Osteoblast (primary cell): ENCODE measurements around the gene SCN4B. TPM values are rescaled to one million over a fixed set of nuclear protein-coding genes. Genes with fewer than 3 reads are reported as not detected.

Source experiments
- DNase-seq: peaks from one replicate; pipeline ENCODE4 v3.0.0; 2011; ENCODE audit warnings: low spot score, mixed read lengths; ENCODE audit not compliant: insufficient read length; ENCODE audit errors: missing footprints
- H2AFZ ChIP-seq: 2 replicates; pipeline ENCODE4 v1.6.0; 2011; ENCODE audit warnings: mild to moderate bottlenecking, low read length
- H3K27ac ChIP-seq: 2 replicates; pipeline ENCODE4 v1.5.1; 2011; ENCODE audit warnings: mild to moderate bottlenecking, low read depth, low read length, moderate library complexity
- H3K27me3 ChIP-seq: 2 replicates; pipeline ENCODE4 v1.6.0; 2012; ENCODE audit warnings: mild to moderate bottlenecking, control low read depth, inconsistent platforms, low read length, moderate library complexity; ENCODE audit not compliant: insufficient read depth
- H3K36me3 ChIP-seq: 2 replicates; pipeline ENCODE4 v1.5.1; 2011; ENCODE audit warnings: mild to moderate bottlenecking, low read length, control low read depth, moderate library complexity; ENCODE audit not compliant: insufficient read depth
- H3K4me1 ChIP-seq: 2 replicates; pipeline ENCODE4 v1.5.1; 2011; ENCODE audit warnings: mild to moderate bottlenecking, low read length, control low read depth, moderate library complexity; ENCODE audit not compliant: insufficient read depth
- H3K4me2 ChIP-seq: 2 replicates; pipeline ENCODE4 v1.6.0; 2011; ENCODE audit warnings: mild to moderate bottlenecking, low read length; ENCODE audit not compliant: insufficient read depth
- H3K4me3 ChIP-seq: fragments of 200-600 bp; sonication (generic); 3 replicates; pipeline ENCODE4 v1.5.1; 2012; ENCODE audit warnings: mild to moderate bottlenecking, low read length, inconsistent platforms; ENCODE audit not compliant: insufficient read depth
- H3K79me2 ChIP-seq: 2 replicates; pipeline ENCODE4 v1.6.0; 2012; ENCODE audit warnings: mild to moderate bottlenecking, low read length, control low read depth, inconsistent platforms; ENCODE audit not compliant: insufficient read depth
- H3K9me3 ChIP-seq: 2 replicates; pipeline ENCODE4 v1.5.1; 2011; ENCODE audit warnings: low read depth, low read length, control low read depth
- H4K20me1 ChIP-seq: 2 replicates; pipeline ENCODE4 v1.6.0; 2012; ENCODE audit warnings: mild to moderate bottlenecking, low read length, control low read depth; ENCODE audit not compliant: insufficient read depth
- total RNA-seq: library from RNA; depleted of rRNA; stranded (reverse); fragments of >200 nt; gene quantifications from 2 replicates; pipeline ENCODE4 v1.2.3, GENCODE V29; 2012
- TF ChIP-seq, protein P1 (sequence below): IDR thresholded peaks from 2 replicates; pipeline ENCODE4 v1.5.1; 2011; ENCODE audit warnings: mild to moderate bottlenecking, low read depth, low read length, moderate library complexity; ENCODE audit errors: extremely low read depth

SCN4B gene
- total RNA-seq, 1 donor, result 0.36 TPM

DNA sequence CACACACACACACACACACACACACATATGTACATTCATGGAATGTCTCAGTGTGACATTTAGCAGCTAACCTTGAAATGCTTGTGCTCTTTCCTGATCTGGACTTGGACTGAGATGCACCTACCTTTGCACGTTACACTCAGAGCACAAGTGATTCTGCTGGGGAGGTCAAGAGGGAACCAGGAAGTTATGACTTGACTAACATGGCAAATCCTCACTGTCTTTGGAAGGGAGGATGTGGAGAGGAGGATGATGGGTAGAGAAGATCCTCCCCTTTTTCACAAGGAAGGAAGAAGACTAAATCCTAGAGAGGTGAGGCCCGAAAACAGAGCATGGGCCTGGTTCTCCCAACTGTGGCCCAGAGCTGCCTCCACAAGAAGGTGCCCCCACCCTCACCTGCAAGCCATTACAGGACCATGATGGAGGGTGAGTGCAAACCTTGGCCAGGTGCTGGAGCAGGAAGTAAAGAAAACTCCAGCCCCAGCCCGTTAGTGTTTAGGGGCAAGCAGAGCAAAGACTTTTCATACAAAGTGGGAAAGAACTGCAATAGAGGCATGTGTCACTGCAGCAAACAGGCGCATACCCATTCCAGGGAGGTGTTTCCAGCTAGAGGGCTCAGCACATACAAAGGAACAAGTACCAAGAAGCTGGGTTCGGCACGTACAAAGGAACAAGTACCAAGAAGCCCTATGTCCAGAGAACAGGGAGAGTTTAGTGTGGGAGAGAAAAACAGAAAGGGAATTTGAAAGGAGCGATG is 26.4 kb downstream of the SCN4B start:
- H3K27me3 ChIP-seq, result peaks cover 3% of the 10 kb centered on the region
- H3K27ac ChIP-seq, result no peak overlapping the region
- no peaks in the 10 kb centered on the region for H3K9me3 ChIP-seq
- DNase-seq, result no peak
- no peak overlapping the region for H3K4me2 ChIP-seq
- no peaks in the 10 kb centered on the region for H3K4me1 ChIP-seq
- H3K36me3 ChIP-seq, result no peaks in the 10 kb centered on the region
- no peaks in the 10 kb centered on the region for H4K20me1 ChIP-seq
- no peak overlapping the region for H3K4me3 ChIP-seq
- H2AFZ ChIP-seq, result no peak overlapping the region
- no peaks in the 10 kb centered on the region for H3K79me2 ChIP-seq
- TF ChIP-seq, protein P1, sequence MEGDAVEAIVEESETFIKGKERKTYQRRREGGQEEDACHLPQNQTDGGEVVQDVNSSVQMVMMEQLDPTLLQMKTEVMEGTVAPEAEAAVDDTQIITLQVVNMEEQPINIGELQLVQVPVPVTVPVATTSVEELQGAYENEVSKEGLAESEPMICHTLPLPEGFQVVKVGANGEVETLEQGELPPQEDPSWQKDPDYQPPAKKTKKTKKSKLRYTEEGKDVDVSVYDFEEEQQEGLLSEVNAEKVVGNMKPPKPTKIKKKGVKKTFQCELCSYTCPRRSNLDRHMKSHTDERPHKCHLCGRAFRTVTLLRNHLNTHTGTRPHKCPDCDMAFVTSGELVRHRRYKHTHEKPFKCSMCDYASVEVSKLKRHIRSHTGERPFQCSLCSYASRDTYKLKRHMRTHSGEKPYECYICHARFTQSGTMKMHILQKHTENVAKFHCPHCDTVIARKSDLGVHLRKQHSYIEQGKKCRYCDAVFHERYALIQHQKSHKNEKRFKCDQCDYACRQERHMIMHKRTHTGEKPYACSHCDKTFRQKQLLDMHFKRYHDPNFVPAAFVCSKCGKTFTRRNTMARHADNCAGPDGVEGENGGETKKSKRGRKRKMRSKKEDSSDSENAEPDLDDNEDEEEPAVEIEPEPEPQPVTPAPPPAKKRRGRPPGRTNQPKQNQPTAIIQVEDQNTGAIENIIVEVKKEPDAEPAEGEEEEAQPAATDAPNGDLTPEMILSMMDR, result no peak

DNA sequence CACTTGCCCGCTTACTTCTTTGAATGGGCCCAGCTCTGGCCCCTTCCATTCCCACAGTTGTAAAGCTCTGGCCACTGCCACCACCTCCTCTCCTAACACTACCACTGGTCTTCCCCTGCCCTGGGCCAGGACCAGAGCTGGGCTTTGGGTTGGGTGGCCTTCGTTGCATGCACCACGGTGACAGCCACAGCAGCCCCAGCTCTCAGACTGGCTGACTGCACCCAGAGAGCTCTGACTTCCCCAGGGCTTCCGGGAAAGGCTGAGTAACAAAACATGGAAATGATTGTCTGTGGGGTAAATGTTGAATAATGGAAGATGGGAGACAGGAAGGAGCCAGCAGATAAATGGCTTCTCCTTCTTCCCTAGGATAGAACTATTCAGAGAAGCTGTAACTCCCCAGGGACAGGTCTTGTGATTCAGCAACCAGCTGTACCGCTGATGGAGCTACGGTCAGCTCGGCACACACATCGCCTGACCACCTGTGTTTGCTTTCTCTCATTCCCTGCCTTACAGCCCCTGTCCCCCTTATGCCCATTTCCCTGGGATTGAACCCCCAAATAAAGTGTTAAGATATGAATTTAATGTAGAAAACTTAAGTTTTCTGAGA is 27.6 kb downstream of the SCN4B start:
- Histone ChIP-seq H3K4me3 (no peak overlapping the region), H3K9me3 (no peaks in the 10 kb centered on the region), H3K36me3 (no peaks in the 10 kb centered on the region), H3K27me3 (peaks cover 3% of the 10 kb centered on the region), H2AFZ (no peak overlapping the region), H3K4me1 (no peaks in the 10 kb centered on the region), H4K20me1 (no peaks in the 10 kb centered on the region), H3K4me2 (no peak overlapping the region), H3K79me2 (no peaks in the 10 kb centered on the region), H3K27ac (no peak overlapping the region)
- TF ChIP-seq, protein P1, result no peak
- no peak for DNase-seq

DNA sequence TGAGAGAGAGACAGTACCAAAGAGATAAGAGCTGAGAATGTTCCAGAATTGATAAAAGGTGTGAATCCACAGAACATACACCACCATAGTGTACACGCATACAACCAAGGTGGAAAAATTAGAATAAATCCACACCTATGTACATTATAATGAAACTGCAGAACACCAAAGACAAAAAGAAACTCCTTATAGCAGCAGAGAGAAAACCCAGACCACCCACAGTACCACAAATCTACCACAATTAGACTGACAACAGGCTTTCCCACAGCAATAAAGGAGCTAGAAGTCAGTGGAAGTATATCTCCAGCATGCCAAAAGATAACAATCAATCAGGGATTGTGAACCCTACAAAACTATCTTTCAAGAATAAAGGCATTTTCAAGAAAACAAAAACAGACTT is 31.8 kb downstream of the SCN4B start:
- Histone ChIP-seq H3K4me2 (no peak overlapping the region), H2AFZ (no peak overlapping the region), H4K20me1 (no peaks in the 10 kb centered on the region), H3K9me3 (no peaks in the 10 kb centered on the region), H3K27me3 (peaks cover 4% of the 10 kb centered on the region), H3K4me3 (no peak overlapping the region), H3K27ac (no peak overlapping the region), H3K79me2 (no peaks in the 10 kb centered on the region), H3K36me3 (no peaks in the 10 kb centered on the region), H3K4me1 (no peaks in the 10 kb centered on the region)
- no peak for DNase-seq
- TF ChIP-seq, protein P1, result no peak

DNA sequence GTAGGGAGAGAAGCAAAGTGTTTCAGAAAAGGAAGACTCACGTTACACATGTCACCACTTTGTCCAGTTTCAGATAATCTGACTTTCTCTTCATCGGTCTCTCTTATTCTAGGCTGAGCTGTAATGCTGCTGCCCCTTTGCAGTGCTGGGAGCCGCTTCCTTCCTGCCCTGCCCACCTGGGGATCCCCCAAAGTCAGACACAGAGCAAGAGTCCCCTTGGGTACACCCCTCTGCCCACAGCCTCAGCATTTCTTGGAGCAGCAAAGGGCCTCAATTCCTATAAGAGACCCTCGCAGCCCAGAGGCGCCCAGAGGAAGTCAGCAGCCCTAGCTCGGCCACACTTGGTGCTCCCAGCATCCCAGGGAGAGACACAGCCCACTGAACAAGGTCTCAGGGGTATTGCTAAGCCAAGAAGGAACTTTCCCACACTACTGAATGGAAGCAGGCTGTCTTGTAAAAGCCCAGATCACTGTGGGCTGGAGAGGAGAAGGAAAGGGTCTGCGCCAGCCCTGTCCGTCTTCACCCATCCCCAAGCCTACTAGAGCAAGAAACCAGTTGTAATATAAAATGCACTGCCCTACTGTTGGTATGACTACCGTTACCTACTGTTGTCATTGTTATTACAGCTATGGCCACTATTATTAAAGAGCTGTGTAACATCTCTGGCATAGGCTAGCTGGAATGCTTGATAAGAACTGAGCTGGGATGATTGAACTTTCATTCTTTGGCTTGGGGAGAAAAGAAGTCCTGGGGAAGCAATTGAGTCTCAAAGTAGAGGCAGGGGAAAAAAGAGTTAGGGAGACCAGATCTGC is 34.6 kb downstream of the SCN4B start:
- Histone ChIP-seq H3K36me3 (no peaks in the 10 kb centered on the region), H3K9me3 (no peaks in the 10 kb centered on the region), H3K27ac (no peak overlapping the region), H3K4me3 (no peak overlapping the region), H3K4me1 (no peaks in the 10 kb centered on the region), H2AFZ (no peak overlapping the region), H3K4me2 (no peak overlapping the region), H3K27me3 (peaks cover 4% of the 10 kb centered on the region), H3K79me2 (no peaks in the 10 kb centered on the region), H4K20me1 (no peaks in the 10 kb centered on the region)
- no peak for DNase-seq
- TF ChIP-seq, protein P1, result no peak
